ENCODE data around the gene CD81. TPM values are rescaled to one million over a fixed set of nuclear protein-coding genes. Genes with fewer than 3 reads are reported as not detected.

Gene CD81
- total RNA-seq, 1 experiment from 2014 or later = 296 TPM

GRCh38 chr11:2415601-2416380, 38.7 kb downstream of the CD81 start:
- ChIA-PET POLR2A (no interaction called here), RAD21 (ENCODE audit: low non-redundant PET in 1 of 2, low total read pairs in 2 of 2, uncharacterized antibody in 2 of 2, unreplicated experiment in 2 of 2) (no interaction called here), CTCF (no interaction called here)
- intact Hi-C loops (cut with micrococcal nuclease) = no loop called here
- no peaks in the 10 kb centered on the region for H3K9me2 ChIP-seq (ENCODE audit: insufficient read depth)
- H3K9me3 ChIP-seq (ENCODE audit: control insufficient read depth in 1 of 2, insufficient read depth in 1 of 2, low read depth in 1 of 2, low read length in 2 of 2) = no peaks in the 10 kb centered on the region
- H3K4me1 ChIP-seq (ENCODE audit: control insufficient read depth in 1 of 2, insufficient read depth in 2 of 2, low read length in 2 of 2) = peaks cover 0 to 12% of the 10 kb centered on the region in 2 experiments; a peak in 2 of 4 replicates
- BruUV-seq (replicated peaks) = no TSS peak
- no peaks in the 10 kb centered on the region for H3K79me2 ChIP-seq (ENCODE audit: insufficient read depth, low read length)
- no peak for DNase-seq (ENCODE audit: low read depth, low spot score)
- no peak overlapping the region for H3K4me3 ChIP-seq (replicated peaks in 1 of 2; ENCODE audit: low read depth in 1 of 2, low read length in 2 of 2)
- no peak overlapping the region for H3K4me2 ChIP-seq (ENCODE audit: low read length)
- H3K36me3 ChIP-seq (ENCODE audit: control insufficient read depth in 1 of 2, insufficient read depth in 2 of 2, low read length in 2 of 2) = no peaks in the 10 kb centered on the region
- no peak overlapping the region for H3K27ac ChIP-seq (ENCODE audit: low read depth, low read length)
- no peak for ATAC-seq
- H2AFZ ChIP-seq (ENCODE audit: low read depth, low read length, poor library complexity, severe bottlenecking) = no peak overlapping the region
- no peaks in the 10 kb centered on the region for H4K20me1 ChIP-seq (ENCODE audit: insufficient read depth)
- no peaks in the 10 kb centered on the region for H3K27me3 ChIP-seq (ENCODE audit: insufficient read depth, low read length)
- no peak overlapping the region for H3K9ac ChIP-seq (ENCODE audit: low read length)
- TF ChIP-seq, protein P1, sequence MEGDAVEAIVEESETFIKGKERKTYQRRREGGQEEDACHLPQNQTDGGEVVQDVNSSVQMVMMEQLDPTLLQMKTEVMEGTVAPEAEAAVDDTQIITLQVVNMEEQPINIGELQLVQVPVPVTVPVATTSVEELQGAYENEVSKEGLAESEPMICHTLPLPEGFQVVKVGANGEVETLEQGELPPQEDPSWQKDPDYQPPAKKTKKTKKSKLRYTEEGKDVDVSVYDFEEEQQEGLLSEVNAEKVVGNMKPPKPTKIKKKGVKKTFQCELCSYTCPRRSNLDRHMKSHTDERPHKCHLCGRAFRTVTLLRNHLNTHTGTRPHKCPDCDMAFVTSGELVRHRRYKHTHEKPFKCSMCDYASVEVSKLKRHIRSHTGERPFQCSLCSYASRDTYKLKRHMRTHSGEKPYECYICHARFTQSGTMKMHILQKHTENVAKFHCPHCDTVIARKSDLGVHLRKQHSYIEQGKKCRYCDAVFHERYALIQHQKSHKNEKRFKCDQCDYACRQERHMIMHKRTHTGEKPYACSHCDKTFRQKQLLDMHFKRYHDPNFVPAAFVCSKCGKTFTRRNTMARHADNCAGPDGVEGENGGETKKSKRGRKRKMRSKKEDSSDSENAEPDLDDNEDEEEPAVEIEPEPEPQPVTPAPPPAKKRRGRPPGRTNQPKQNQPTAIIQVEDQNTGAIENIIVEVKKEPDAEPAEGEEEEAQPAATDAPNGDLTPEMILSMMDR (IDR thresholded peaks at IDR 0.05 in 2 of 3, conservative IDR thresholded peaks at IDR 0.05 in 1 of 3; ENCODE audit: borderline replicate concordance in 1 of 3, insufficient read depth in 1 of 3, low read depth in 2 of 3, low read length in 2 of 3) = peak in 2 of 3 experiments; percentile 32 to 38; a peak in 3 of 6 replicates
- TF ChIP-seq, protein P2, sequence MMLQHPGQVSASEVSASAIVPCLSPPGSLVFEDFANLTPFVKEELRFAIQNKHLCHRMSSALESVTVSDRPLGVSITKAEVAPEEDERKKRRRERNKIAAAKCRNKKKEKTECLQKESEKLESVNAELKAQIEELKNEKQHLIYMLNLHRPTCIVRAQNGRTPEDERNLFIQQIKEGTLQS (IDR thresholded peaks at IDR 0.05) = no peak
- no peak for TF ChIP-seq CBX3 (IDR thresholded peaks at IDR 0.05; ENCODE audit: low read depth)
- TF ChIP-seq TCF7L2 (IDR thresholded peaks at IDR 0.05; ENCODE audit: borderline replicate concordance, extremely low read depth, insufficient read depth, insufficient read length) = no peak
- no peak for TF ChIP-seq EGR1 (IDR thresholded peaks at IDR 0.05; ENCODE audit: low read depth)
- no peak for TF ChIP-seq SIN3A (IDR thresholded peaks at IDR 0.05; ENCODE audit: low read depth)

Data from HCT116 (cell line).